HG03095 (cell line): Measurements from ENCODE around the gene TARBP1.

ENCODE experiments used
- ATAC-seq: cut with Tn5 transposase; IDR thresholded peaks from one replicate; pipeline ENCODE4 v1.9.1; 2021; ENCODE audit warnings: moderate library complexity; ENCODE audit not compliant: unreplicated experiment

Gene TARBP1

DNA sequence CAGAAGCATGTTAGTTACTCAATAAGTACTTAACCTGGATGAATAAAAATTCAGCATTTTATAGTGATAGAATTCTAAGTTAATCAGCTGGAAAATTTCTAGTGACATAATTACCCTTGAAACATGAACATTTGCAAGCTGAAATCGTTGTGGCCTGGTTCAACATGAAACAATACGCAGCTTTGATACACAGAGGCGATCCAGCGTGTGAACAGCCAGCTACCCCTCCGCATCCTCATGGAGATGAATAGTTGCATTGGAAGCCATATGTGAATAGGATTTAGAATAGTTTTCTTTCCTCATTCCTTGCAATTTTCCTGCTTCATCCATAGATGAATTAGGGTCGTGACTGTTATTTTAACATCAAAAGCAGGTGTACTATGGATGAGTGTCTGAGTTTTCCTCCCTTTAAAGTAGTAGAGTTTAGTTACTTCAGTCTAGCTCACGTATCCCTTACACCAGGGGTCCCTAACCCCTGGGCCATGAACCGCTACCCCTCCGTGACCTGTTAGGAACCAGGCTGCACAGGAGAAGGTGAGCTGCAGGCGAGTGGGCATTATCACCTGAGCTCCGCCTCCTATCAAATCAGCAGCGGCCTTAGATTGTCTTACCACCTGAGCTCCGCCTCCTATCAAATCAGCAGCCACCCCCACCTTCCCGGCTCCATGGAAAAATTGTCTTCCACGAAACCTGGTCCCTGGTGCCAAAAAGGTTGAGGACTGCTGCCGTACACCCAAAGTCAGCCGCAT, 6.2 kb upstream of the TARBP1 start:
- no peak for ATAC-seq

DNA sequence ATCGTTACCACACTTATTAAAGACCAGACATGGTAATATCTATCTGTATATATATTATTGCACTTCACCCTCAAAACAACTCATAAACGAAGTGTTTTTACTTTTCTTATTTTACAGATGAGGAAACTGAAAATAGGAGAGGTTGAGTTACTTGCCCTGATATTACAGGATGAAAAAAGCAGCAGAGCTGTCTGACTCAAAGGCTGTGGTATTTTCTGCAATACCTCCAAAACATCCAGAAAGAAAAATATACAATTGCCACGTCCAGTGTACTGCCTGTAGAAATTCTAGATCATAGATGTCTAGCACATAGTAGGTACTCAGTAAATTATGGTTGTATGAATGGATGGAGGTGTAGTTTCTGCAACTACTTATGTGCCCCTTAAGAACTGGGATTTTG, 5.2 kb upstream of the TARBP1 start:
- ATAC-seq, result no peak

DNA sequence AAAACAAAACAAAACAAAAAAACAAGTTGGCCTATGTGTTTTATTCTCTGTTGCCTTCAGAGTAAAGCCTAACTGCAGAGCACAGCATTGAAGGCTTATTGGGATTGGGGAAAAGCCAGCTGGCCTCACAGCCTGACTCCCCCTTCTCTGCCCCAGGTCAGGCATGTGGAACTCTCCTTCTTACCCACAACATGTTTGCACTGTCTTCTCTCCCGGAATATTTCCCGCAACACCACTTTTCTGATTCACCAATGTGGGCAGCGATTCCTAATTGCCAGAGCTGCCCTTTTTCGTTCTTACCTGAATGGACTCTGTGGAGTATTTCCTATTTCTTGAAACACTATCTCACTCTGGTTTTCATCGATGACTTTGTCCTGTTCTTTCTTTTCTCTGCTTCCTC, 2.8 kb upstream of the TARBP1 start:
- no peak for ATAC-seq

- ATAC-seq, result no peak
Observed at GRCh38 chr1:234479866-234480265, 887 bp upstream of the TARBP1 start.

DNA sequence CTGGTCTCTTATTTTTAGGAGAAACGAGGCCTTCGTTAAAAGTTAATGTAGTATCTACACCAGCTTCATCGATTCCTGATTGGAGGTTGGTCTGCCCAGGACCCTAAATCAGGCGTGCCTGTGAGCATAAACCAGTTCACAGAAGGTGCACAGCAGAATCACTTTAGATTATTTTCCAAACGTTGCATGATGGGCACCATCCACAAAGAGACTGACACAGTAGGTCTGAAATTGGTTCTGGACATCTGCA, 256 bp upstream of the TARBP1 start:
- no peak for ATAC-seq

GRCh38 chr1:234478152-234478480, 863 bp downstream of the TARBP1 start:
- ATAC-seq, result peak; percentile 67

- no peak for ATAC-seq
Observed at GRCh38 chr1:234477386-234478151, 1.4 kb downstream of the TARBP1 start.

DNA sequence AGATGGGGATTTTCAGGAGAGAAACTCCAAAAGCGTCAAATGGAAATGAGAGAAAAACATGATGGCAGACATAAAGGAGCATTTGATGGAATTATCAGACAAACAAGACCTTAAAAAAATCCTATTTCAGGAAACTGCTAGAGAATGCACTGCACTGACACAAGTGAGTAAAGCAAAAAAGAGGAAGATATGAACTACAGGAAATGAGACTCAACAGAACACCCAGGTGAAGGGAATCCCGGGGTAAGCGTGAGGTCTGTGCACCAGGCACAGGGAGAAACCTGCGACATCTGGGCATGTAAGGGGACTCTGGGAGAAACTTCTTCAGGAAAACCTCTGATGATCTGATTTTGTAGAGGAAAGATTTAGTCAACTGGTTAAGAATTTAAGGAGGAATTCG, 2.8 kb downstream of the TARBP1 start:
- no peak for ATAC-seq

- ATAC-seq, result no peak
Observed at GRCh38 chr1:234475167-234475793, 3.7 kb downstream of the TARBP1 start.

DNA sequence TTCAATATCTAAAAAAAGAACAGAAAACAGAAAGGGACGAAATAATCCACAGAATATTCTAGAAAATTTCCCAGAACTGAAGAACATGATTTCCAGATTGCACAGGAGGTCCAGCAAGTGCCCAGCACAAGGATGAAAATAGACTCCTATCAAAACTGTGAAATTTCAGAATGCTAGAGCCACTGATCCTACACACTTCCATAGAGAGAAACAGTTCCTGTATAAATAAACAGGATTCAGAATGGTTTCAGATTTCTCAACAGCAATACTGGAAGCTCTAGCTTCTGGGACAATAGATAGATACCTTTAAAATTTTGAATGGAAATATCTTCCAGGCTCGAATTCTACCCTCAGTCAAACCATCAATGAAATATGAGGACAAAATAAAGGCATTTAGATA, 4.6 kb downstream of the TARBP1 start:
- no peak for ATAC-seq

DNA sequence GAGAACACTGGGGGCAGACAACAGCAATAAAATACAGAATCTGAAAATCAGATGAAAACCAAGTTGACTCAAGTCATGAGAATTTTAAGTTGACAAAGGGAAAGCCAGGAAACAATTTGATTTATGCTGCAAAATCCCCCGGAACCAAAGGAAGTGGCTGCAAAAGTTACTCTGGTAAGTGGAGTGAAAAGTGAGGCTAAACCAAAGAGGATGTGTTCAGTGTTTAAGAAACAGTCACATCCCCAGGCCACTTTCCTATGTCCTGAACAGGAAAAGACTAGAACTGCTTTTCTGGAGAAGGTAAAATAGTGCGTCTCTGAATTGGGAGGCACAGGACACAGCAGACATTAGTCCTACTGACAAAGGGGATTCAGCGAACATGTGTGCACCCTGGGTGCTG, 5.9 kb downstream of the TARBP1 start:
- ATAC-seq, result no peak

DNA sequence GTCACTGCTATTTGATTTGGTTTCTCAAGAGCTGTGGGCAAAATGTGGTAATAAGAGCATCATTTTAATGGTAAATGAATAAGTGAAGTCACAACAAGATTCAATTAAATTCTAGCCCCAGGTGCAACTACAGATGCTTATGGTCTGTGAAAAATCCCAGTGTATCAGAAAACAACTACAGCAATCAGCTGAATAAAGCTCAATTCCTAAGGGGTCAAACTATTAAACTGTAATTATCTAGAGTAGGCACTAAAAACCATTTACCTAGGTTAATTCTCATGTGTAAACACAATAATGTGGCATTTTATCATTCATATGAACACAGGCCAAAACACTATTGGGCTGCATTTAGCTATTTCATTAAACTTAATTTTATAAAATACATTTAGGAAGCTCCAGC, 9.6 kb downstream of the TARBP1 start:
- no peak for ATAC-seq

DNA sequence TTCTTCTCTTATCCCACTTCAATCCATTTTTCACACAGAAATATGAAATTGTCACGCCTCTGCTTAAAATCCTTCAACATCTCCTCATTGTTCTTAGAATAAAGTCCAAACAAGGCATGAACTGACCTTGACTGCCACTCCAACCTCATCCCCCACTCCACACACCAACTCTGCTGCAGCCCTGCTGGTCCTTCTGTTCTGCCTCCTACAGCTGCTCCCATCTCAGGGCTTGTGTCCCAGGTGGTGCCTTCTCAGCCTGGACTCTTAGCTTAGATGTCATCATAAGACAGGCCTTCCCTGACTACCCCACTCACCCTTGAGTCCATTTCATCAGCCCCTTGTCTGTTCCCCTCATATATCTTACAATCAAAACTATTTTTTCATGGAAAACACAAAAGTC, 10.4 kb downstream of the TARBP1 start:
- ATAC-seq, result no peak

- ATAC-seq, result no peak
Observed at GRCh38 chr1:234467821-234468220, 11.2 kb downstream of the TARBP1 start.

DNA sequence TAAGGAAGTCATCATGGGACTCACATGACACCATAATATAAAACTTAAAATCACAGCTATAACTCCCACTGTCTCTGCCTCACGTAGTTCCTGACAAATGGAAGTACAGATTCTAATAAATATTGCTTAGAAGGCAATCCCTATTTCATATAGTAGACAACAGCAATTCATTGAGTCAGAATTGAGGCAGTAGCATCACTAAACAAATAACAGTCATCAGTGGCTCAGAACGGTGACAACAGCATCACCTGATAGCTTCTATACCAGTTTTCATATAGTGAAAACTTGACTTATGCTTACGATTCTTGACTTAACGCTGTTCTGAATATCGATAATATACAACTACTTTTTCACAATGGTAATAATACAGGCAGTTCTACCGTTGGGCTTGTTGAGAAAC, 12.0 kb downstream of the TARBP1 start:
- ATAC-seq, result no peak

DNA sequence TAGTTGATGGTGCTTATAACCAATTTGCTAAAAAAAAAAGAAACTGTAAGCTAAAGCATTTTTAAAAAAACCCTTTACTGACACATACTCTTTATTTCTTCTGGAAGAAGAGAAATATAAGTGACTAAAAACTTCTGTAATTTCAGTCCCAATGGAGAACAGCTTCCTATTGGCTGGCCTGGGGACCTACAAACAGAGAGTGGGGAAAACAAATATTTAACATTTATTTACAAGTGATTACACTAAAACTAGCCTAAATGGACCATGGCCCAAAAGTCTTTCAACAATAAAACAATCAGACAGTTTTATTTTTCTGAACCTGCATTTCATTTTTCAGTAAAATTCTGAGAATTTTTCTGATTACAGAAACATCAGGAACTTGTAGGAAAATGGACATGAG, 15.2 kb downstream of the TARBP1 start:
- ATAC-seq, result no peak

DNA sequence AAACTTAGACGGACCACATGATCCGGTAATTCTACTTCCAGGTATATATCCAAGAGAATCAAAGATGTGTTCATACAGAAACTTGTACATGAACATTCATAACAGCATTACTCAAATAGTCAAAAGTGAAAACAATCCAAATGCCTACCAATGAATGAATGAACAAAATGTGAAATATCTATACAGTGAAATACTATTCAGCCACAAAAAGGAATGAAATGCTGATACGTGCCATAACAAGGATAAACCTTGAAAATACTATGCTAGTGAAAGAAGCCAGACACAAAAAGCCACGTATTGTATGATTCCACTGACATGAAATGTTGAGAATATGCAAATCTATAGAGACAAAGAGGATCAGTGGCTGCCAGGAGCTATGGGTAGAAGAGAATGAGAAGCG, 18.3 kb downstream of the TARBP1 start:
- no peak for ATAC-seq

GRCh38 chr1:234458352-234459017, 20.5 kb downstream of the TARBP1 start:
- no peak for ATAC-seq

GRCh38 chr1:234454926-234455325, 24.1 kb downstream of the TARBP1 start:
- no peak for ATAC-seq

- ATAC-seq, result no peak
Observed at GRCh38 chr1:234452406-234452965, 26.5 kb downstream of the TARBP1 start.

GRCh38 chr1:234440348-234440747, 38.6 kb downstream of the TARBP1 start:
- no peak for ATAC-seq

DNA sequence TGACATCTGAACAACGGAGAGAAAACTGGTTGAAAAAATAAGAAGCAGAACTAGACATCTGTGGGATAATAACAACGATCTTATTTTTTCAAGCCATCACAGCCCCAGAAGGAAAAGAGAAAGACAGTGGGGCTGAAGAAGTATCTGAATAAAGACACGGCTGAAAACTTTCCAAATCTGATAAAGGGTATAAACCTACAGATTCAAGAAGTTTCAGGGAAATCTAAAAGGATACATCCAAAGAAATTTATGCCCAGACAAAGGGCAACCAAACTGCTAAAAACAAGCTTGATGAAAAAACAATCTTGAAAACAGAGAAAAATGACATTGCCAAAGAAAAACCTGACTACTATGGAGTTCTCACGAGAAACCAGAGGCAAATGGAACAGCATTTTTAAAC, 40.4 kb downstream of the TARBP1 start:
- ATAC-seq, result no peak
